GM12878 (cell line): ENCODE data around the gene AGBL1. TPM values are rescaled to one million over a fixed set of nuclear protein-coding genes. Genes with fewer than 3 reads are reported as not detected.

ENCODE experiments used
- ATAC-seq: fragments of 200-7000 bp; cut with Tn5 transposase; 3 replicates; pipeline ENCODE4 v1.9.1; 2020; ENCODE audit warnings: mild to moderate bottlenecking, moderate library complexity
- BruUV-seq: library from RNA; stranded (reverse); fragments of 400-500 nt; replicated peaks from 2 replicates; lab custom pipeline; 2021; lab: Mats Ljungman, UMichigan
- CTCF ChIA-PET: fragments of 300-600 bp; sonication (Branson Sonifier 250); formaldehyde crosslinking; extraction: SDS; loops from one replicate; lab custom pipeline; 2021; ENCODE audit warnings: inconsistent platforms; lab: Yijun Ruan, JAX
- POLR2A ChIA-PET: fragments of 350-600 bp; formaldehyde crosslinking; extraction: SDS; loops from one replicate; lab custom pipeline; 2021; ENCODE audit warnings: inconsistent platforms; lab: Charles Lee
- RAD21 ChIA-PET: fragments of 300-600 bp; sonication (Branson Sonifier 250); formaldehyde crosslinking; loops from one replicate; lab custom pipeline; 2023; ENCODE audit warnings: antibody characterized with exemption; ENCODE audit not compliant: unreplicated experiment; lab: Charles Lee
- SMC1A ChIA-PET: fragments of 300-600 bp; sonication (Branson Sonifier 250); formaldehyde crosslinking; loops from one replicate; lab custom pipeline; 2023; ENCODE audit not compliant: unreplicated experiment, uncharacterized antibody; lab: Charles Lee
- DNase-seq: peaks from one replicate; pipeline ENCODE4 v3.0.0-alpha.2; 2011; ENCODE audit warnings: low read depth, low spot score
- FAIRE-seq: peaks from 3 replicates; lab custom pipeline; 2011; peaks lifted over from hg19 to GRCh38; lab: Jason Lieb, UNC
- H2AFZ ChIP-seq: 2 replicates; pipeline ENCODE4 v1.6.0; 2011; ENCODE audit warnings: low read depth, low read length, control low read depth; ENCODE audit not compliant: control insufficient read depth
- H3K27ac ChIP-seq: 2 replicates; pipeline ENCODE4 v1.5.1; 2011; ENCODE audit warnings: control low read depth; ENCODE audit not compliant: control insufficient read depth, insufficient read depth
- H3K27me3 ChIP-seq, 2 experiments: replicated peaks in 1 of 2; 2 replicates each; pipeline versions ENCODE4 v1.6.0 to v1.6.1; 2011; ENCODE audit warnings: low read length in 1 of 2; ENCODE audit not compliant: control insufficient read depth in 2 of 2, insufficient read depth in 2 of 2
- H3K36me3 ChIP-seq, 2 experiments: 2 replicates each; pipeline ENCODE4 v1.5.1; 2011; ENCODE audit warnings: low read length in 1 of 2; ENCODE audit not compliant: control insufficient read depth in 2 of 2, insufficient read depth in 2 of 2
- H3K4me1 ChIP-seq: 2 replicates; pipeline ENCODE4 v1.6.1; 2011; ENCODE audit warnings: mild to moderate bottlenecking, low read length, moderate library complexity, mixed read lengths; ENCODE audit not compliant: control insufficient read depth, insufficient read depth
- H3K4me2 ChIP-seq: 2 replicates; pipeline ENCODE4 v1.6.0; 2011; ENCODE audit warnings: control low read depth; ENCODE audit not compliant: control insufficient read depth, insufficient read depth
- H3K4me3 ChIP-seq: fragments of 200-600 bp; sonication (generic); 2 replicates; pipeline ENCODE4 v1.5.1; 2016
- H3K79me2 ChIP-seq: 2 replicates; pipeline ENCODE4 v1.6.0; 2011; ENCODE audit warnings: low read length; ENCODE audit not compliant: control insufficient read depth, insufficient read depth
- H3K9ac ChIP-seq: 2 replicates; pipeline ENCODE4 v1.8.0; 2011; ENCODE audit warnings: low read length, control low read depth, mixed read lengths; ENCODE audit not compliant: control insufficient read depth, insufficient read depth
- H3K9me3 ChIP-seq: replicated peaks from 3 replicates; pipeline ENCODE4 v1.5.1; 2011; ENCODE audit warnings: mild to moderate bottlenecking, low read length; ENCODE audit not compliant: control insufficient read depth, insufficient read depth
- H4K20me1 ChIP-seq: 2 replicates; pipeline ENCODE4 v1.6.0; 2011; ENCODE audit not compliant: control insufficient read depth, insufficient read depth
- CUX1 ChIP-seq: IDR thresholded peaks from 2 replicates; pipeline ENCODE4 v1.6.1; 2012; ENCODE audit warnings: improper control_type of control experiment, low read depth, low read length; ENCODE audit not compliant: insufficient replicate concordance
- ETV6 ChIP-seq, 2 experiments: fragments of 450-650 bp in 1 of 2; IDR thresholded peaks in 1 of 2; conservative IDR thresholded peaks in 1 of 2; 2 replicates each; pipeline ENCODE4 v1.6.1; 2014; ENCODE audit warnings: antibody characterized with exemption in 1 of 2, borderline replicate concordance in 1 of 2, low read depth in 1 of 2, mild to moderate bottlenecking in 1 of 2, moderate library complexity in 1 of 2
- GATAD2B ChIP-seq: fragments of 450-650 bp; conservative IDR thresholded peaks from 2 replicates; pipeline ENCODE4 v1.6.1; 2017; ENCODE audit warnings: low read depth, mild to moderate bottlenecking, moderate library complexity
- IRF3 ChIP-seq: fragments of 450-650 bp; IDR thresholded peaks from 2 replicates; pipeline ENCODE4 v1.6.1; 2014; ENCODE audit warnings: mild to moderate bottlenecking
- NRF1 ChIP-seq: conservative IDR thresholded peaks from 2 replicates; pipeline ENCODE4 v1.6.1; 2011; ENCODE audit warnings: mild to moderate bottlenecking, low read depth, low read length, improper control_type of control experiment
- PBX3 ChIP-seq: IDR thresholded peaks from 2 replicates; pipeline ENCODE4 v1.6.1; 2011; ENCODE audit warnings: mild to moderate bottlenecking, low read depth, low read length, moderate library complexity; ENCODE audit not compliant: insufficient replicate concordance
- SRF ChIP-seq, 2 experiments: IDR thresholded peaks; 2 replicates each; pipeline ENCODE4 v1.6.1; 2011; ENCODE audit warnings: low read depth in 2 of 2, low read length in 2 of 2, mild to moderate bottlenecking in 1 of 2, moderate library complexity in 1 of 2
- WRNIP1 ChIP-seq: IDR thresholded peaks from 2 replicates; pipeline ENCODE4 v1.6.1; 2011; ENCODE audit warnings: low read depth, low read length, improper control_type of control experiment, borderline replicate concordance
- WGBS: methylation state at CpG from one replicate; pipeline ENCODE4 v1.1.6; 2016; ENCODE audit warnings: low lambda C conversion rate; ENCODE audit not compliant: insufficient replicate concordance, insufficient coverage; ENCODE audit errors: missing lambda C conversion rate; 5-methylcytosine and 5-hydroxymethylcytosine counted together
- in situ Hi-C: fragments of 300-500 bp; cut with MboI; formaldehyde crosslinking; loops from 9 replicates; pipeline ENCODE4 v1.14.3; 2018; ENCODE audit warnings: mixed read lengths
- intact Hi-C: fragments of 100-400 bp; cut with micrococcal nuclease; formaldehyde crosslinking; loops from one replicate; pipeline ENCODE4 v1.14.2; 2022; ENCODE audit not compliant: unreplicated experiment
- polyA plus RNA-seq, 11 experiments: library from polyadenylated mRNA; depleted of rRNA in 4 of 11; unstranded in 6 of 11; stranded (reverse) in 5 of 11; fragments of >200 nt; fragmentation: Nextera tagmentation in 4 of 11; fragmentation: Illumina TruSeq in 1 of 11; extraction: Ambion mirVana in 4 of 11; extraction: Trizol in 1 of 11; gene quantifications; 1 replicate in 1 of 11; 2 replicates in 10 of 11; pipeline versions ENCODE4 v1.2.1 to v1.2.3, GENCODE V29; 2011 to 2016; ENCODE audit warnings: inconsistent platforms in 2 of 11, missing spikeins in 2 of 11, low read depth in 1 of 11
- total RNA-seq, 4 experiments: library from RNA; depleted of rRNA in 3 of 4; stranded (reverse); fragments of >200 nt in 3 of 4; fragmentation: Illumina TruSeq in 1 of 4; extraction: Trizol in 1 of 4; gene quantifications; 2 replicates each; pipeline versions ENCODE4 v1.2.1 to v1.2.3, GENCODE V29; 2013 to 2021

Gene AGBL1
- total and polyA plus RNA-seq, 10 of the 15 experiments (the other 5 are each of a cell fraction or from before 2014, with no cell fraction given) = not detected

DNA sequence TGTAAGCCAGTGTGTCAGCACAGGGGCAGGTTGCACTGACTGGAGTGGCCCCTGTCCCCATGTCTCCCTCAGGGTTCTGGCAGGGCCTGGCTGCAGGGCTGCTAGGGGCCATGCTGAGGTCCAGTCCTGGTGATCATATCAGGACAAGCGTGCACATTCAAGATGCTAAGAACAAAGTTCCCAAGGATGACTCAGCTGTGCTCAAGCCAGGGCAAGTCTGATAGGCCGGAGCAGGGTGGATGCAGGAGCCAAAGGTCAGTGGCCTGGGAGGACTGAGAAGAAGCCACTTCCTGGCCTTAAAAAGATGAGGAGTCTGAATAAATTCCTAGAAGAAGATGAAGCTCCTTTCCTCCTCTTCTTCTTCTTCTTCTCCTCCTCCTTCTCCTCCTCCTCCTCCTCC lies 353.2 kb downstream of the AGBL1 start:
- ATAC-seq (no peak), FAIRE-seq (no peak), DNase-seq (no peak)
- no peaks in the 10 kb centered on the region for H3K79me2 ChIP-seq
- in situ Hi-C loops (no loop called here), intact Hi-C loops (no loop called here)
- H3K9me3 ChIP-seq = no peaks in the 10 kb centered on the region
- BruUV-seq = no TSS peak
- H2AFZ ChIP-seq = no peak overlapping the region
- ChIA-PET POLR2A (no interaction called here), SMC1A (no interaction called here), CTCF (no interaction called here), RAD21 (no interaction called here)
- H3K9ac ChIP-seq = no peak overlapping the region
- H4K20me1 ChIP-seq = no peaks in the 10 kb centered on the region
- no peaks in the 10 kb centered on the region for H3K27me3 ChIP-seq
- TF ChIP-seq NRF1 = no peak
- no peak for TF ChIP-seq PBX3
- TF ChIP-seq SRF (IDR thresholded peaks at IDR 0.05; ENCODE audit: low read depth in 2 of 2, low read length in 2 of 2) = no peak
- no peak overlapping the region for H3K27ac ChIP-seq
- no peak overlapping the region for H3K4me2 ChIP-seq
- 0% methylated on average over 2 of the region's 2 CpGs for WGBS
- no peaks in the 10 kb centered on the region for H3K4me1 ChIP-seq
- H3K36me3 ChIP-seq = no peaks in the 10 kb centered on the region
- H3K4me3 ChIP-seq = no peak overlapping the region

DNA sequence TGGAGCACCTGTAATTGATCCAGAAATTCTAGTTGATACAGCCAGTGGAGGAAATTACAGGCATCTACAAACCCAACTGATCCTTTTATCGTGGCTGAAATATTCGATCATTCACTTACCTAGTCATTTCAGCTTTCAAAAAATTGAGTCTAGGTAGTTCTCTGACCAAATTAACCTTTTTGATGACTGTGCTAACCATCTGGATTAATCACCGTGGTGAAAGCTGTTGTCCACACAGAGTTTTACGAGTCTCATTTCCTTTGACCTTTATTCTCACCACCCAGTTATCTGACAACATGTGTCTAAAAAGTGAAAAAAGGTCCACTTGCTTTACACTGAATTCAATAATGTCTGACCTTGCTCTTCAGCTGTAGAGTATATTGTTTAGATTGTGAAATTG lies 354.3 kb downstream of the AGBL1 start:
- ATAC-seq (no peak), FAIRE-seq (no peak), DNase-seq (no peak)
- H3K4me2 ChIP-seq = no peak overlapping the region
- no peak overlapping the region for H3K4me3 ChIP-seq
- in situ Hi-C loops (no loop called here), intact Hi-C loops (no loop called here)
- RAD21 ChIA-PET = no interaction called here
- CTCF ChIA-PET = no interaction called here
- H3K9me3 ChIP-seq = no peaks in the 10 kb centered on the region
- H3K79me2 ChIP-seq = no peaks in the 10 kb centered on the region
- WGBS = 8% methylated on average over 4 of the region's 4 CpGs
- POLR2A ChIA-PET = no interaction called here
- H3K9ac ChIP-seq = no peak overlapping the region
- TF ChIP-seq GATAD2B (no peak), IRF3 (no peak), CUX1 (no peak), WRNIP1 (no peak), ETV6 (conservative IDR thresholded peaks at IDR 0.05 in 1 of 2, IDR thresholded peaks at IDR 0.05 in 1 of 2; ENCODE audit: borderline replicate concordance in 1 of 2, low read depth in 1 of 2) (no peak)
- no peaks in the 10 kb centered on the region for H3K4me1 ChIP-seq
- H2AFZ ChIP-seq = no peak overlapping the region
- H4K20me1 ChIP-seq = no peaks in the 10 kb centered on the region
- no peaks in the 10 kb centered on the region for H3K27me3 ChIP-seq
- no TSS peak for BruUV-seq
- no peaks in the 10 kb centered on the region for H3K36me3 ChIP-seq
- SMC1A ChIA-PET = no interaction called here
- H3K27ac ChIP-seq = no peak overlapping the region
